ENCODE results near the gene CERS6.

The CERS6 gene

DNA sequence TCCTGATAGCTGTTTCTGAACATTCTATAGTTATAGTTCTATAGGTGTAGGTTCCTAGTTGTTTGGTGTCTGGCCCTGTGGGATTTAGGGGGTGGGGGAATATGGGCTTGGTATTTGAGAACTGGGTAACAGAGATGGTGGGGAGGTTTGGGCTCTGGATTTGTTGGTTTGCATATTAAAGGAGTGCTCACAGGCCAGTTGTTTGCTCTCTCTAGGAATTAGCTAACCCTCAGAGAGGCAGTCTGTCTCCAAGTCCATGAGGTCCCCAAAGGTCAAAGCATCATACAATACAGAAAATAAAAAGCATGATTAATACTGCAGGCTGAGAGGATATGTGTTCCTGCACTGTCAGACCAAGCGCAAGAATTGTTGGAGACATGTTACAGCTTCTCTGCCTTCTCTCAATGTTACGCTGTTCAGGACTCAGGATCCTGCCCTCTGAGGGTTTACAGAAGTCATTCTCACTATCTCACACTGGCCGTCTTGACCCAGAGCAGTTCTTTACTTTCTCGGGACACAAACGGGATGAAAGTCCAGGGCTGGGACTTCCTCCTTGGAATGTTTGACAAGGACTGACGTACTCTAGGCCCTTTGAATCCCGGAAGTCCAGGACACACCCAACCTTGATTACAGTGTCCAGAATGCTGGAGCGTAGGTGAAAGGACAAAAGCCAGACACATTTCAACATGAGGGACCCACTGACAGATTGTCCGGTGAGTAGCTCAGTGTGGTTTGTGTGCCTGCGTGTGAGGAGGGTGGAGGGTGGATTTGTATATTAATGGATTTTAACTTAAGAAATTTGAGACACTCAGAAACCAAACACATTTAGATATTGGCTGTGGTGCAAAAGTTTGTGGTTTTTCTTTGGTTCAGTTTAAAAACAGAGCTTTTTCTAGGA, 346.1 kb downstream of the CERS6 start, which contains the start of gene NOSTRIN:
Gene NOSTRIN, plus strand, starts transcription at position 677 of the 898 bp plus-strand sequence. Its CDS starts 10 bp downstream, at position 687.
- DNase-seq (ENCODE audit: low spot score) = no peak

DNA sequence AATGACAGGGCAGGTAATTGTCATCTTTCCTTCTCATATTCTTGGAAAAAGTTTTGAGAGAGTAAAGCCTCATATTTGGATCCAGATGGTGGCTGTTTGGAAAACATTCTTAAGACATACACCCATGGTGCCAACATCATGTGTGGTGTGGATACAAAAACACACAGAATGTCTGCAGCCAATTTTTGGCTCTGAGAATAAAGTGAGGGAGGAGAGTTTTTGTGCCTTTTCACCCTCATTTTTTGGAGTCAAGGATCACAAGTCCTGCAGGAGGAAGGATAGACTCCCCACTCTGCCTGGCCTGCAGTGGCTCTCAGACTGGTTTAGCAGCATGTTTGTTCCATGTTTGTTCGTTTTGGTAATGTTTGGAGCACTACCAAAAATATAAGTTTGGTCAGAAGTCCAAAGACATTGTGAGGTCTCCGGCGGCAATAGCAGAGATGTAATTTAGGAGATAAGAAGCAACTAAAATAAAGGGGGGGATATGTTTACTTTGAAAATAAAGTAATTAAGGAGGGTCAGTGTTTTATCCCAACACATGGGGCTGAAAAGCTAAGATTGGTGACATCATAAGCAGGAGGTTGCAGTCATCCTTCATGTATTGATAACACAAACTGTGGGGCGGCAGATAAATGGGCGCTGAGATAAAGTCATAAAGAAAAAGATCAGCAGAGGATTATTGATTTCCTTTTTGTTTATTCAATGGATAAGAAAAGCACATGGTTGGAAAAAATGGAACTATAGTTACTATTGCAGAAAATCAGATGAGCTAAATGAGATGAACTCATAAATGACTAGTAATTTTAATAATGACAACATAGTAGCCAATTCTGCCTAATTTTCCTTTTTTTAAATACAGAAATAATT, 347.0 kb downstream of the CERS6 start:
- no peak for DNase-seq (ENCODE audit: low spot score)

DNA sequence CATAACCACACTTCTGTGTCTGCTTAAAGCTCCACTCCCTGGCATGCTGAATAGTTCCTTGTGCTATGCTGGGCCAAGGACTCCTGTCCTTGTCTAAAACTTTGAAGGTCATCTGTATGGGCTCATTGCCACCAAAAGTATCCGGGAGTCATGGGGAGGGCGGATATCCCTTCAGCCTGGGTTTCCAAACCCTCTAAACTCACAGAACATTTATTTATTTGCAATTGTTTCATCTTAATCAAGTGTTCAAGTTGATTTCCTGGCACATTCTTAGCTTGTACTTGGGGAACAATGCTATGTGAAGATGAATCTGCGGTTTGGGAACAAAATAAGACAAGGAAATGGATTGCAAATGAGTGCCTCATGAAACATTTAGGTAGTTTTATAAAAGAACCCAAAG, 348.1 kb downstream of the CERS6 start:
- DNase-seq (ENCODE audit: low spot score) = no peak

DNA sequence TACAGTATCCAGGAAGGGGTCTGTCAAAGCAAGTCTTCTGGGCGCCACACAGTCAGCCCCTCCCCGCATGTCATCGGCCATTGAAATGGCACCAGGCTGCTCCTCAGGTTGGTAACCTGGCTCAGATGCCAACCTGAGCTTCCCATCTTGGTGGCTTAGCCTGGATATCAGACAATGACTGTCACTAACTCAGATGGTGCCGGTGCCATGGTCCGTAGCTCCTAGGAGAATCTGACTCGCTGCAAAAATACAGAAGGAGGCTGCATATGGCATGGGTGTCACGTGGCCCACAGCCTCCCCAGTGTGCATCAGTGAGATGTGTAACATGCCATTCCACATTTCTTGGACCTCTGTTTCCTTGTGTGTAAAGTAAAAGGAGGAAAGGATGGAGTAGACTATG, 349.5 kb downstream of the CERS6 start:
- no peak for DNase-seq (ENCODE audit: low spot score)

DNA sequence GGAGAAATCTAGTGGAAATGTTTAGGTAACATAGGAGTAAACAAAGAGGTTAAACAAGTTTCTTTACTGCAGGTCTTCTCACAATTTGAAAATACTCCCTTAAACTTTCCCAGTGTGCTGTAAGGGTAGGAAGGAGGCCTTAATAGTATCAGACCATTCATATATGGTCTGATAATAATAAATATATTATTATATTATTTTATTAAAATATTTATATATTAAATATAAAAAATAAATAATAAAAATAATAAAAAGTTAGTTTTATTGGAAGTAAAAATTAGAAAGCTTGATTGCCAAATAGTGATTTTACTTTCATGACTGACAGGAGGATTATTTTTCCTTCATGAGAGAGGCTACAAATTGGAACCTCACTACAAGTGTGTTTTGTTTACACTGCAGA, 353.5 kb downstream of the CERS6 start:
- DNase-seq (ENCODE audit: low spot score) = no peak

DNA sequence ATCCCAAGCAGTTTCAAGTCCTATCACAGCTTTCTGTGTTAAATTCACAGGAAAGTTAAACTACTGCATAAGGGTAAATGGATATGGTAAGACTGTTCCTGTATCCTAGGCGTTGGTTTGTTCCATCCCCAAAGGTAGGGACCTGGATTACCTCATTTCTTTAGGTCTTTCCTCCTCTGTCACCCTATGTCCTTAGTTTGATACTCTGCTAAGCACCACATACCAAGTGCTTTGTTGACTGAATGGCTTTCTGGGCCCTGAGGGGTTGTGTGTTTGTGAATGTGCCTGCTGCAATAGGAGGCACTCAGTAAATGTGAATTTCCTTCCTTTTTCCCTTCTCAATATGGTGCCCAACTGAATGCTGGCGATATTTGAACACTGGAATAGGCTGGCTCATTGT, 354.2 kb downstream of the CERS6 start:
- DNase-seq (ENCODE audit: low spot score) = no peak

DNA sequence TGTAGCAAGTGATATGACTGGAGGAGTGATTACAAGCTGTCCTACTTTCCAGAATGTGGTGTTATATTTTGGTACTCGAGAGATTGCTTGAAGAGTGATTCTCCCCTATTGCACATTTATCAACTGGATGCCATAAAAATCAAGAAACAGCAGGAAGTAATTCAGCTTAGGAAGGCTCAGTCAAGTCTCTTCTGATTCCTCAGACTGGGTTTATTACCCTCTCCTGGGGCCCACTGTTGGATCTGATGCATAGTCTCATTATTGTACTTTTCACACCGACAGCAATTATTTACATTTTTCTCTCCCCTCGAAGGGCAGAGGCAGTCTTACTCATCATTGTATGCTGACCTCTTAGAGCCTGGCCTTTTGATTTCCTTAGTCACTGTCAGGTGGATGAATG, 355.6 kb downstream of the CERS6 start:
- no peak for DNase-seq (ENCODE audit: low spot score)

DNA sequence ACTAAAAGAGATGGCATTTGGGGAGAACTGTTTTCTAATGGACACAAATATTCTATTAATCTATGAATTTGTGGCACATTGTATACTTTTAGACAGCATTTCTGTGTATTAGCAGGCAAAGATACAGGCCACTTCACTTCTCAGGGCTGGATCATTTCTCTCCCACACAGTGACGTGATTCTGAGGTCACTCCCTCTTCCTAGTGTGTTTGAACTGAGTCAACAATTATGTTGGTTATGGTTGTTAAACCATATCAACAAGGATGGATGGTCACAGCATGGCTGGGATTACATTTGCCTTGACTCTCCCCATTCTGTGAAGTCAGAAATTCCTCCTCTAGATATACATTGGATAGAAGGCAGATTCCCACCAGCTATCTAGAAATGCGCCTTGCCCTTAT, 358.0 kb downstream of the CERS6 start:
- no peak for DNase-seq (ENCODE audit: low spot score)

DNA sequence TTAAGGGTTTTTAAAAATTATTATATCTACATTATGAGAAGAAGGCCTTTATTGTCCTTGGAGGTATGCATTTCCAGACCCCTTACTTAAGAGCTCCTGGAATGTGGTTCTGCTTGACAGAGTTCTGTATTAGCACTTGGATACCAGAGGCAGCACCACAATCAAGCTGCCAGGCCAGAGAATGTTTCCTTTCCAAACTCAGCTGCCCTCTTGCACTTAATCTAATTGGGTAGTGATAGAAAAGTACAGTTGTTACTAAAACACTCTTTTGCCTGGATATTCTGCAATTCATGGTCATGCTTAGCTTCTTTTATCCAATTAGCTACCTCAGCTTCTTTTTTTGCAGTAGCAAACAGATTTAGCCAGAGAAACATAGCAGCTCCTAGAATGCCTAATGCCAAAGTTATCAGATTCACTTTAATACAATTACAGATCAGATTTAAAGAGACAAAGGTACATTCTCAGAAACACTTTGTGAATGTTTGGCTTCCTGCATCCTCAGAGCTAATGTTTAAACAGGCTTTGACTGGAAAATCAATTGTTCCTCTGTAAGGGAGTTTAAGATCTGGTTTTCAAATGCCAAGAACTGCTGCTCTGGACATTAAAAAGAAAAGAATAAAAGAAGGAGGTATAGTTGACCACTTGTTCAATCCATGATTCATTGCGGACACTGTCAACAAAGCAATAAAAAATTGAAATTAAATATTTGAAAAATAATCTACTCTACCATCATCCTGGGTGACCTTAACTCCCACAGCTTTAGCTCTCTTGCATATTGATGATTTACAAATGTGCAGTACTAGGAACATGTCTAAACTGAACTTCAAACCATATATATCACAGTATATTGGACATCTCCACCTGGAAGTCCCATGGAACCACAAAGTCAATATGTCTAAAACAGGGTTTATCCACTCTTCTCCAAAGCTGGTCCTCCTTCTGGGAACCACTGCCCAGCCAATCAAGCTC, 359.2 kb downstream of the CERS6 start:
- no peak for DNase-seq (ENCODE audit: low spot score)

DNA sequence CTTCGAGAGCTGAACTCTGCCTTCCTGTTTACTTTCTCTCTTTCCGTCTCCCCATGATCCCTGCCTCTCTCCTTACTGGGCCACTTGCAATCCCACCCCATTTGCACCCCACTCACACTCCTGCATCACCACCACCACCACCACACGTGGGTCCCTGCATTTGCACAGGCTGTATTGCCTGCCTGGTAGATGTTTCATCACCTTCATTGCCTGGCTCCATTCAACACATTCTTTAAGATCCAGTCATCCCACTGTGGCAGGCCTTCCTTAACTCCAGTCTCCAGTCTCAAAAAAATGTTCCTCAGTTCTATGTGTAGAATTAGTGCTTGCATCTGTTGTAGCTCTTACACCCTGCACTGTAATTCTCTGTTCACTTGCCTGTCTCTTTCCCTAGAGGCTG, 360.3 kb downstream of the CERS6 start:
- DNase-seq (ENCODE audit: low spot score) = no peak

DNA sequence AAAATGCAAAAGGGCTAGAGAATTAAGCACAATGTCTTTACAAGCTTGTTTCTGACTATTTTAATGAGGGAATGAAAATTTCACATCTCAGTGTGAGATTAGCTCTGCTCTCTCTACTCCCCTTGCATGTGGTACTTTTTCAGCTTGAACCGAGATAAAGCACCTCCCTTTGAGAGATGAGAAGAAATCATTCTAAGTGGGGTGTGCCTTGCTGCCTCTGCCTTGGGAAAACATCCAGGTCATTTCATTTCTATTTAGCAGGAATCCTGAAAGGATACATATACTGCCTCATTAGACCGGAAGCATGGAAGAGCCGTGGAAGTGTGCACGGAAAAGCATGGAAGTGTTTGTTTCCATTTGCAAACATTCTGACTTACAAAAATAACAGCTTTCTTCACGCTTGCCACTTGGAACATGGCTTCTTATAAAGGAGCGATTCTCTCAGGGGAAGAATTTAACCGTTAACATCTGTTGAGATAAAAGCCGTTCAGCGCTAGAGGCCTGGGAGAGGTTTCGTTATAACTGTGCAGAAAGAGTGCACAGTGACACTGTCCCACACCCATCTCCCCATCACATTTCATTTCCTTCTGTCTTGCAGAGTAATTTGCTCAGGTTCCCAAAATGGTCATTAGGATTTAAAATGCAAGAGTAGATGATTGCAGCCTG, 363.1 kb downstream of the CERS6 start:
- DNase-seq (ENCODE audit: low spot score) = no peak

DNA sequence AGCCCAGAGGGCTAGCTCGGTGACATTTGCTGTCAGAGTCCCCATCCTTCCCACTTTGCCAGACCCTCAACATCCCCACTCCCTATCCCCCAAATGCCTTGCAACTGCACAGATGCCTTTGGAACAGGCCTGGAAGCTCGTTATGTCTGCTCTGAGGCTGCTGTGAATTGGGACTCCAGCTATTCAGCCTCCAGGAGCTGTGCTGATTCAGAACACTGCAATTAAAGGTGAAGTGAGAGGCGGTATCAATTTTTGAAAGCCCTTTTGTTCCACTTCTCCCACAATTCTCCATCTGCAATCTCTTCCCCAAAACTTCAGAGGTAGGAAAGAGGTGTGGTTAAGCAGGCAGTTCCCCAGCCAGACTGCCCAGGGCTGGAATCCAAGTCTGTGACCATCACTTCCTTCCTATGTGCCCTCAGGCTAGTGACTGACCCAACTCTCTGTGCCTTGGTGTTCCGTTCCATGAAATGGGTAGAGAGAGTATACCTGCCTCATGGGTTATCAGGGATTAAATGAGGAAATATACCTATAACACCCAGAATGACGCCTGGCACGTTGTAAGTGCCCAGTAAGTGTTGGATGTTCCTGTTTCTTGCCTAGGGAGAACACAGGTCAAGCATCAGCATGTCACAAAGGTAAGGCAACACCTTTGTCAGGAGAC, 363.9 kb downstream of the CERS6 start:
- no peak for DNase-seq (ENCODE audit: low spot score)

DNA sequence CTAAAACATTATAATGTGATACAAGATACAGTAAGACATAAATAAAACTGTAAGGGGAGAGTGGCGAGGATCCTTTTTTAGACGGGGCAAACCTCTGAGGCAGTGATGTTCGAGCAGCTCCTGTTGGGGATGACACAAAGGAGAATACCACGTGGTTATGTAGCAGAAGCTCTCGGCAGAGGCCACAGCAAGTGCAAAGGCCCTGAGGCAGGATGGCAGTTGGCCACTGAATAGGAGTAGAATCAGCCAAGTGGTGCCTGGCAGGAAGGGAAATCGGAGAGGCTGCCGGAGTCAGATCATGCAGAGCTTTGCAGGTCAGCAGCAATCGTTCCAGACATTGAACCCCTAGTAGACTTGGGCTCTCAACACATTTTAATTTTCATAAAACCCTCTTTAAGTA, 365.5 kb downstream of the CERS6 start:
- no peak for DNase-seq (ENCODE audit: low spot score)

DNA sequence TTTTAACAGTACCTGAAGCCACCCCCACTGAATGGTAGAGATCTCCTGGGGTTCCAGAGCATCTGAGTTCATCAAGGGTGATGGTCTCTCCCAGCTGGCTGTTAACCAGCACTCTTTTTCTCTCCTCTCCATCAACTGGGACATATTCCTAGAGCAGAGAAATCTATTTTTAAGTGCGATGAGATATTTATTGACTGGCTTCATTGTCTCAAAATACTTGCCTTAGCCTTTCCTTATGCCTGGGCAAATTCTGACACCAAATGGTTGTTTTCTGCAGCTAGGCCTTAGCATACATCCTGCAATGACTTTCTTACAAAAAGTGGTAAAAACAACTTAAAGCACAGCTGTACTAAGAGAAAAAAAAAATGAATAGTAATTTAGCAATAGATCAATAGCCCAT, 365.9 kb downstream of the CERS6 start:
- DNase-seq (ENCODE audit: low spot score) = no peak
